EH (cell line): ENCODE results near the gene UBE2H.
"Not testable (repeated sequence)": the region's sequence is repeated elsewhere in the genome, so short reads cannot be mapped to it uniquely, and the experiment has no call there.

Source experiments
- DNase-seq: peaks from one replicate; pipeline ENCODE4 v3.0.0-alpha.2; 2015; ENCODE audit warnings: low read depth

The UBE2H gene

DNA sequence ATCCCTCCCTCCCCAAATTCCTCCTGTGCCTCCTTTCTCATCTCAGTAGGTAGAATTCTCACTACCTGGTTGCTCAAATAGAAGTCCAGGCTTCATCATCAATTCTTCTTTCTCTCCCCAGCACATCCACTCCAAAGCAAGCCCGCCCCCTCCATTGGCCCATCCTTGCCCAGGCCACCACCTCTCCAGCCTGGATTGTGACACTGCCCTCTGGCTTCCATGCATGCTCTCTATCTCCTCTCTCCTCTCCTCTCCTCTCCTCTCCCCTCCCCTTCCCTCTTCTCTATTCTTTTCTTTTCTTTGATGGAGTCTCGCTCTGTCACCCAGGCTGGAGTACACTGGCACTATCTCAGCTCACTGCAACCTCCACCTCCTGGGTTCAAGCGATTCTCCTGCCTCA is 144.9 kb downstream of the UBE2H start:
- no peak for DNase-seq

DNA sequence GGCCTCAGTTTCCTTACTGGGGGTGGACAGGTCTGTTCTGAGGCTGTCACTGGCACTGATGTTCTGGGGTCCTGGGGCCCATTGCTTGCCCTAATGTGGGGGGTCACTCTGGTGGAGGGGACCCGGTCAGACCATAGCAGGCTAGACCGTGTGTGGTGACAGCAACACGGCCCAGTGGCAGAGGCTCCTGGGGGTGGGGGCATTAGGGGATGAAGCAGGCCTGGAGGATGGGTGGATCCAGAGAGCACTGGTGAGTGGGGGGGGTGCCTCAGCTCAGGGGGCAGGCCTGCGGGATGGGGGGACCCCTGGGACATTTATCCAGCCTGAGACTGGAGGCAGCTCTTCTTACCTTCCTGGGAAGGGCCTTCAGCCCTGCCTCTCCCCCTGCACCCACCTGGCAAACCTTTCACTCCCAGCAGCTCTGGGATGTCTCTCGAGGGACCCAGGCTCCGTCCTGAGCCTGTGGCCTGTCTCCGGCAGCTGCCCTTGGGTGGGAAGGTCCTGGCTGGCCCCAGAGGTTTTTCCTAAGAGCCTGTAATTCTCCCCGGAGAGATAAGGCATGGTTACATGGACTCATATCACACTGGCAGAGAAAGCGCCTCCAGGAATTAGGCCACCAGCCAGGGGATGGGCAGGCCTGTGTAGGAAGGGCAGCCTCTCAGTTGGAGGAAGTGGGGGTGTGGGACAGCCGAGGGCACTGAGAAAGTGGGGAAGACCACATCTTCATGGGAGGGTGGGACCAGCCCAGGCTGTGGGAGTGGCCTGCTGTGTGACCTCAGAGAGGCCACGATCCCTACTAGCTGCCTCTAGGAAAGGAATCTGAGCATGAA is 147.7 kb downstream of the UBE2H start:
- peak; percentile 19 for DNase-seq

DNA sequence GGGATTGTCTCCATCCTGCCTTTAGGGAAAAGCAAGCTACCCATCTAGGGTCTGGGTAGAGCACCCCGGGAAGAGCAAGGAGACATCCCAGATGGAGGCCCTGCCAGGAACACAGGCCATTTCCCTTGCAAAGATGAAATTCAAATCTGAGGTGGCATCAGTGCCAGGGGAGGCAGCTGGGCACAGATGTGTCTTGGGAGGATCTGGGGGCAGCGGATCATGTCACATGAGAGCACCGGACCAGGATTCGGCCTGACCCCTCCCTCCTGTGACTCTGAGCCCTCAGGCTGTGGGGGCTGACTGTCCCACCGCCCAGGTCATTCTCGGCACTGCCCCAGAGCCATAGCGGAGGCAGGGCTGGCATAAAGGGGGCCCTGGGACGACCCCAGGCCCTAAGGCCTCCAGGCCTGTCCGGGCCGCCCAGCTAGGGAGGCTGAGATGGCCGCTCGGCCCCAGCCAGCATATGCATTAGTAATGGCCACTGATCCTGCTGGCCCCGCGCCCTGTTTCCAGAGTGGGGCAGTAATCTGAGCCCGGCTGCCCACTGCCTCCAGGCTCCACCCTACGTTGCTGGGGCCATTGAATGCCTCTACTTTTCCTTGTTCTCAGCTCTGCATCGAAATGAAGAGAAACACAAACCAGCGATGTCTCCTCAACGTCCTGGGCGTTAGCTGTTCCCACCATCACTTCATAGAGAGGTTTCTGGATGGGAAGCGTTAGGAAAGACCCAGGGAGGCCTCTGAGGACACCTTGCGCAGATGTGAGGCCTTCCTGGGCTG is 148.5 kb downstream of the UBE2H start:
- no peak for DNase-seq

DNA sequence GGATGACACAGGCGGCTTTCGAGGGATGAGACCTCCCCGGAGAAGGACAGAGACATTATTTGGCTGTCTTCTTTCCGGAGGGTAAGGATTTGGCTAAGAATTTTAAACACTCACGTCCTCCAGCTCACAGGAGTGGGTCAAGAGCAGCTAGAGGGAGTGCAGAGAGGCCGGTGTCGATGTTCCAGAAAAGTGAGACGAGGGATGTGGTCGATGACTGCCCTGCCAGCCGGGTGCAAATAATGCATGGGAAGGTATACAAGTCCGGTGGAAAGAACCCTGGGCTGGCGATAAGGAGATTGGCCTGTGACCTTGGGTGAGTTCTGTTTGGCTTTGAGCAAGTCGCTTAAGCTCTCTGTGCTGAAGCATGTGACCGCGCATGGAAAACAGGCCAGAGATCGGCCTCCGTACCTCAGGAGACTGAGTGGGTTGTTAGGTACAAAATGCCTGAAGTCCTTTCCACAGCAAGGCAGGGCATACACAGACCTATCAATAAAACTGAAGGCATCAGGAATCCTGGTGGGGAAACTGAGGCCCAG is 149.1 kb downstream of the UBE2H start:
- no peak for DNase-seq

DNA sequence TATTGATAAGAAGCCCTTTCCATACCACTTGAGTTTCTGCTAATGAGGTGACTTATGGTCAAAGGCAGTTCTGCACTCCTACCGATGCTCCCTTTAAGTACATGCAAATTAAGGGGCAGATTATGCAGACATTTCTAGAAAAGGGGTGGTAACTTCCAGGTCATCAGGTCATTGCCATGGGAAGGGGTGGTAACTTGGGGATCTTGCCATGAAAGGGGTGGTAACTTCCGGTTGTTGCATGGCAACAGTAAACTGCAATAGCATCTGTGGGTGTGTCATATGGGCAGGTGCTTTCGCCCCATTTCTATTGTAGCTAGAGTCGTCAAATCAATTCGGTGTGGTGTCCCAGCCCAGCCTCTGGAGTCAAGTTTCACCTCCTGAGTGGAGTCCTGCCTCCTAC is 150.9 kb downstream of the UBE2H start:
- no peak for DNase-seq

DNA sequence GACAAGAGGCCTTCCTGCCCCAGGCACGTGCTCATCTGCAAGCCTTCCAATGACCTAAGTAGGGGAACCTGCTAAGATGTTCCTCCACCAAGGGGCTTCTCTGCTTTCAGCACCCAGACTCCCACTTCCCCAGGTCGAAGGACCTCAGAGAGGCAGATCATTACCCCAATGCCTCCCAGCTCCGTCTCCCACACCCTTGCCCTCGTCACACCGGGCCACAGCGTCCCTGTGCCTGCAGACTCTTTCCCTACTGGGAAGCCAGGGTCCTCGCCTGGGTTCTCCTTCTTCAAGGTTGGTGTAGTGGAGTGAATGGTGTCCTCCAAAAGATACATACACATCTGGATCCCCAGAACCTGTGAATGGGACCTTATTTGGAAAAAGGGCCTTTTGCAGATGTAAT is 151.9 kb downstream of the UBE2H start:
- DNase-seq, result no peak

DNA sequence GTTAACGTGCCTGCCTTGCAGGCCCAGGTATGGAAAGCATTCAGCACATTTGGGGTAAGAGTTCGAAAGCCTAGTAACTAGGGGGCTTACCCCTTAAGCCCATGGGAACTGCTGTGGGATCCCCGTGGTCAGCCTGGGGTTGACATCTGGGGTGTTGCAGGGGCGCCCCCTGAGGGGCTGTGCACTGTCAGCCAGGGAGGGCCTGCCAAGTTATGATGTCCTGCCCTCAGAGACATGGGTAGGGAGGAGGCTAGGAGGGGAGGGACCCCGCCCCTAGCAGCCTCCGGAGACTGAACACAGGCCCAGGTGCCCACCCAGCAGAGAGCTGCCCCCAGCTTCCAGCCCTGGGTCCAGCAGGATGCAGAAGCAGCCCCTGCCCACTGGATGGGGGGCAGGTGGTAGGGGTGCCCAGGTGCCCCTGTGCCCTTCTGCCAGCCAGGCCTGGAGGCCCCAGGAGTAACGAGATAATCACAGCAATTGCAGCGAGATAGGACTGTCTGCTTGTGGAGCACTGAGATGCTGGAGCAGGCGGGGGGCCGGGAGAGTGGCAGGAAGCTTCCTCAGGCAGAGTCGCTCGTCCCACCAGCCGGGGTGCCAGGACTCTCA is 153.3 kb downstream of the UBE2H start:
- no peak for DNase-seq

DNA sequence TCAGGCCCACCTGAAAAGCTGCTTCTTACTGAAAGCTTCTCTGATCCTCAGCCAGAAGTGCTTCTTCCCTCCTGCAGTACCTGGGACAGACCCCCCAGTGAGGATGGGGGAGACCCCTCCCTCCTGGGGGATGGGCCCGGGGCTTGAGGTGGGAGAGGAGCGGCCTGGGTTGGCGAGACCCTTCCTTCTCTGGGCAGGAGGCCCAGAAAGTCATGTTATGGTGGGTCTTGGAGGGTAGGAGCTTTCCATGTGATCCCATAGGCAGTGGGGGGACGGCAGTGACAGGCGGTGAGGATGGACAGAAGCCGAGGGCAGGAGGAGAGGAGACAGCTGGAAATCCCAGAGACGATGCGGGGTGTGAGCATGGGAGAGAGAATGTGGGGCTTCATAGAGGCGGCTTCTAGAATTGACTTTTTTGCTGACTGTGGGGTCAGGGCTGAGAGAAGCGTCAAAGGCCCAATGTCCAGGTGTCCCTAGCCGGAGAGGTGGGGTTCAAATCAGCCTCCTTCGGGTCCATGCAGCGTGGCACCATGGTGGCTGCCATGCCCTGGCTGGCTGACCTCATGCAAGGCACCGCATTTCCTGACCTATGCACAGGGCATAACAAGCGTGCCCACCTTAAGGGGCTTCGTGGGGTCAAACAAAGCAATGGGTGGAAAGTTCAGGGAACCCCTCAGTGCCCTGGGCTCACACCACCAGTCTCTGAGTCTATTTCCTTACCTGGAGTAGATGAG is 154.0 kb downstream of the UBE2H start:
- DNase-seq, result no peak

DNA sequence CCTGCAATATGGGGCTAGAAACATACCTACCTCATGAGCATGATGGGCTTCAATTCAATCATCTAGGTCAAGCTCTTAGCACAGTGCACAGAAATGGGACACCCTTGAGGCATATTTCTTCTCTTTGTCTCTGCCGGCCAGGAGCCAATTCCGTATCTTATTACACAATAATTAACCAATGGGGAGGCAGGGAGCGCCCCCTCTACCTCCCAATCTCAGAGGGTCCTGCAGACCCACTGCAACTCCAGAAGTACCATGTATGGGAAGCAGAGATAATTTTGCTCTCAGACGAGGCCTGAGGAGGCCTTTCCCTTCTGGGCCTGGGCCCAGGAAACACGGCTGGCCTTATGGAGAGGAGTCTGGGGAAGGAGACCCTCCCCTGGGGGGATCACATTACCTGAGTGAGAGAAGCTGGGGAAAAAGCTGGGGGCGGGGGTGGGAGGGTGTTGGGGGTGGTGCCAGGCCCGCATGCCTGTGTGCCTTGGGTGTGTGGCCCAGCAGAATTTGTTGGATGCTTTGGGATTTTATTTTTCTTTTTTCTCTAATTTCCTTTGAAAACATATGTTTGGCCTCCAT is 155.5 kb downstream of the UBE2H start:
- no peak for DNase-seq

DNA sequence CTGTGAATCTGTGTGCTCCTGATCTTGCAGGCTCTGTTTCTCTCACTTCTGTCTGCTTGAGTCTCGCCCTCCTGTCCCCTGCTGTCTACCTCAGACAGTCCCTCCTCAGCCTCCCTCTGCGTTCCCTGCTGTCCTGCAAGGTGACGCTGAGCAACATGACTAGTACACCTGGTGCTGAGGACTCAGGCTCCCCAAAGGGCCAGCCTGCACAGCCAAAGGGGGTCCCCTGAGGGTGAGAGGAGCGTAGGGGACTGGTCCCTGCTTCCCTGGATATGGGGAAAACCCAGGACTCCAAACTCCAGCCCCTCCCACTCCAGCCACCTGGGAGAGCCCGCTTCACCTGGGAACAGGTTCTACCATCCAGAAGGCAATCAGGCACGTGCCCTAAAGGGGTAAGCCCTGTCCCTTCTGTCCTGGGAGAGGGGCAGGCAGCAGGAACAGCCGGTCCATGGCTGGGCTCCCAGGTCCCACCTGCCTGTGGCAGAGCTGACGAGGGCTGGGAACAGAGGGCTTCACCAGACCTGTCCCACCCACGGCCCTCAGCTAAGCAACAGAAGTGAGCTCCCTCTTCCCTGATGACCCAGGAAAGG is 156.5 kb downstream of the UBE2H start:
- DNase-seq, result no peak

DNA sequence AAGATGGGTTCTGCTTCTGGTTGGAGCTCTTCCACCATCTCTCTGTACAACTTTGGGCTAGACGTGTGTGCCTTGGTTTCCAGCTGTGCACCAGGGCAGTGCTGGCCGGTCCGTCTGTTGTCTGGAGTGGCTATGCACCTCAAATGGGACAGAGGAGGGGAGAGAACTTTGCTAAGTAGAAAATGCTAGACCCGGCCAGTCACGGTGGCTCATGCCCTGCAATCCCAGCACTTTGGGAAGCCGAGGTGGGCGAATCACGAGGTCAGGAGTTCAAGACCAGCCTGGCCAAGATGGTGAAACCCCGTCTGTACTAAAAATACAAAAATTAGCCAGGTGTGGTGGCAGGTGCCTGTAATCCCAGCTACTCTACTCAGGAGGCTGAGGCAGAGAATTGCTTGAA is 158.3 kb downstream of the UBE2H start:
- DNase-seq, result not testable (repeated sequence)

DNA sequence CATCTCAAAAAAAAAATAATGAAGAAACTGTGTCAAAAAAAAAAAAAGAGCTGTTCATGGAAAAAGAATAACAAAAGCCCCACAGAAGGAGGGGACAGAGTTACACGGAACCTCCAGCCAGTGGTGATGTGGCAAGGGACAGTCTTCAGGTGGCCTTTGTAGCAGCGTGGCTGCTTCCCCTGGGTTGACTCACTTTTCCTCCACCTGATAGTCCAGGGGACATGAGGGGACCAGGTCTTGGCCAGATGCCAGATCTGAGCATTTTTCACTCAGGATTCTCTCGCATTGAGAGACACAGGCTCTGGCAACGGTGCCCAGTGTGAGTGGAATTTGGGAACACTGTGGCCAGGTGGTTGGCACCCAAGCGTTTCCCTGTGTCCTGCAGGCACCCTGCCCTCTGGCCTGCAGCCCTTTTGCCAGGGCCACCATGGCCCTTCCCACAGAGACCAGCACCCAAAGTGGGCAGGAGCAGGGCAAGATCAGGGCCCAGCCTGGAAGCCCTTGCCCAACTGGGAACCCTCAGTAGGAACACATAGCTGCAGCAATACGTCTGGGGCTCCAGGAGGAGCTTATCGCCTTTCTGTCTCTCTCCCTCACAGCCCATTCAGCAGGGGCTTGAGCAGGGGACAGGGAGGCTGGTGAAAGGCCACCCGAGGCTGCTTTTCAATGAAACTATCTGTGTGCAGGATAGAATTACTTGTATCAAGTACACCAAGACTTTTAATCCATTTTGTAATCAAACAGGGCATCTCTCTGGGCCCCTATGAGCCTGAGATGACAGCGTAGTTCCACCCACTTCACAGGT is 159.1 kb downstream of the UBE2H start:
- no peak for DNase-seq

DNA sequence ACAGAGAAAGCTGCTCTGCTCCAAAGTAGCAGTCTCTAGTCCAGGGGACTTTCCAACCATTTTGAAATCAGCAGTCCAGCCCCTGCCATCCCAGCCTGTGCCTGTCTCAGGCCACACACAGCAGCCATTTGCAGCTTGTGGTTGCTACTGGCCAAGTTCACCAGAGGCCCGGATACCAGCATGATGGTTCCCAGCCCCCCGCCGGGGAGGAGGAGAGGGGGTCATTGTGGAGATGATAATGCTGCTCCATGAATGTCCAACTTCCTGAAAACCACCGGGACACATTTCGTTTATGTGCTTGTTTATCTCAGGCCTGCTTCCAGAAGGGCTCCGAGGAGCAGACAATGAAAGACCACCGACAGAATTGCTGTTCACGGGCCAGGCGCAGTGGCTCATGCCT is 160.0 kb downstream of the UBE2H start:
- DNase-seq, result no peak

DNA sequence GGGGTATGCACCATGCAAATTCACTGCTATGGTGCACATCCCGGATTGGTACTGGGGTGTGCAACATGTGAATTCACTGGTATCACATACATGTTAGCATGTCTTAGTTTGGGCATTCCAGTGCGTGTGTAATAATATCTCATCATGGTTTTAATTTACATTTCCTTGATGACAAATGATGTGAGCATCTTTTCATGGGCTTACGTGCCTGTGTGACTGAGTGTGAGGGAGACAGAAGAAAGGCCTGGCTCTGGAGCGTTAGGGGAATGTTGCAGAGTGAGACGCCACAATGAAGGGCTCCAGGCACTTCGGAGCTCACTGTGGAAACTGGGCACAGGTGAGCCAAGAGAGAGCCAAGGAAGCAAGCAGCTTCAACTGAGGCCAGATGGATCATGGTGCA is 162.6 kb downstream of the UBE2H start:
- peak; percentile 75 for DNase-seq

DNA sequence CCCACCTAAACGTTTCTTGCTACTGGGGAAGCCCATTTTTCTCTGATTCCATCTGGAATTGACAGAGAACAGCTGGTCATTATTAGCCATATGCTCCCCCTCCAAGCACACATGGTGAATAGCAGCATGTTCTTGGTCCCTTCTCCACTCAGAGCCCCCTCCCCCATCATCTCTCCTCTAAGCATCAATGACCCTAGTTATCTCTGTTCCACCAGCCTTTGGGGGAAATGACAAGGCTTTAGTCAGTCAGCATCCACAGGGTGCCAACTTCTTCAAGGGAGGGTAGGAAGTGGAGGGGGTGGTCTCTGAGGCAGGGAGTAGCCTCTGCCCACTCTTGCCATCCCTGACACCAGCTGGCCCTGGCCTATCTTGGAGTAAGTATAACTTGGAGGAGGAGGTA is 163.1 kb downstream of the UBE2H start:
- DNase-seq, result no peak

DNA sequence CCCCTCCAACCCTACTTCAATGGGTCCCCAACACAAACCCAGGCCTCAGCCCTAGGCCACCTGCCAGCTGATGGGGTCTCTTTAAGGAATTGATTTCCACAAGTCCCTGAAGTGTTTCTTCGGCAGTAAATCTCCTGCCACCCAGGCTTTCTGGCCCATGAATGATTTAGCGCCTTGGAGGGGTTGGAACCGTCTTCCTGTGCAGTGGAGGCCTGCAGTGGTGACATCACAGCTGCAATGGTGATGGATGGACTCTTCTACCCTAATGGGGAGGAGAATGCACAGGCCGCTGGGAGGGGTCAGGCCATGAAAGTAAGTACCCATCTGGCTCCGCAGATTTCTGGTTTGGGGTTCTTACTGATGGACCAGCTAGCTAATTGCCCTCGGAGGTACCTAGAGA is 163.8 kb downstream of the UBE2H start:
- DNase-seq, result no peak

DNA sequence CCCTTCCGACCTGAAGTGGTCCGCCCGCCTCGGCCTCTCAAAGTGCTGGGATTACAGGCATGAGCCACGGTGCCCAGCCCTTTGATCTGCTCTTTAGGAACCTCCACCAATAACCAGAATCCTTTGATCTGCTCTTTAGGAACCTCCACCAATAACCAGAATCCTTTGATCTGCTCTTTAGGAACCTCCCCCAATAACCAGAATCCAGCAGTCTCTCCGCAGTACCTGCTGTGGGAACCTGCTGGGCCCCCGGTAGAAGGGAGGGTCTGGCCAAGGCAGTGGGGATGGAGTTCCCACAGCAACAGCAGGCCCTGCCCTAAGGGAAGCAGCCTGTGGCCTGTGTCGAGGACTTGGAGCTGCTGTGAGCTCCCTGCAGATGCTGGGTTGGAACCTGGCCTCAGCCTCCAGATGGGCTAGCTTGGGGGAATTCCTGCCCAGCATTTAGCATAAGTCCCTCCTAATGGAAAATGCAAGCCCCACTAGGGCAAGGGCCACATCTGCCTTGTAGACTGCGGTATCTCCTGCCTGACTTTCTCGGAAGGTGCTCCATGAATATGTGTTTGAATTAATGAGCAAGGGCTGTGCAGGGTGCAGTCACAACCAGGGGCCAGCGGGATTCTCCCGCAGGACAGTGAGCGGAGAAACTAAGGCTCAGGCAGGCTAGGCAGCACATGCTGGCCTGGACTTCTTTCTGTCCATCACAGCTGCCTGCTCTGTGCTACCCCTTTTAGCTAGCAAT is 165.8 kb downstream of the UBE2H start:
- DNase-seq, result no peak

DNA sequence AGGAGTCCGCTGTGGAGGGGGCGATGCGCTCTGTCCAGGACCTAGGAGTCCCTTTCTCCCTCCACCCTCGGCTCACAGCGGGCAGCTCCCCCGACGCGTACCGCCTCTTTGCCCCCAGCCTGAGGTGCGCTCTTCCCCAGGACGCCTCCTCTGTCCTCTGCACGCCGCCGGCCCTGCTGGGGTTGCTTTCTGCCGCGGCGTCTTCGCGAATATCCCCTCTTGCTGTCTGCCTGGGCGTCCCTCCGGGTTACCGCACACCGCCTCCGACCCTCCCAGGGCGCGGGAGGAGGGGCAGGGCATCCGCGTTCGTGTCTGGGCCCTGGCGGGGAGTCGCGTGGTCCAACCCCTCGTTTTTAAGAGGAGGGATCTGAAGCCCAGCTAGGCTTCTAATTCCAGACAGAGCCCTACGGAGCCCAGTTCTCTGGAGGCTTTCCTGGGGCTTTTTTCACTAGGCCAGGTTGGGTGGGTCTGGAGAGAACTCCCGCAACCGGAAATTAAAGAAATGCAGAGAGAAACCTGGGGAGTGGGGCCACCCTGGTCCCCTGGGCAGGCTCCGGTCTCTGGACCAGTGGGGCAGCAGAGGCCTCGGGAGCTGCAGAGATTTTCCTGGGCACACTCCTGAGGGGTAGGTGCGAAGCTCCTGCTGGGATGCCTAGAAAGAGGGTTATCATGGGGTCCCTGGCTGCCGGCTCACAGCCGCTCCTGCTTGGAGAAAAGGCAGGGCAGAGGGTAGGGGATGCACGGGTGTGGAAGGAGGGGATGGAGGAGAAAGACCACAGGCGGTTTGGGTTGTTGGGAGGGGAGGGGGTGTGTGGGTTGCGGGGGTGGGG is 166.9 kb downstream of the UBE2H start:
- no peak for DNase-seq
